Stimulated activated CD4-positive, alpha-beta T cell treated with anti-CD3 and anti-CD28 coated beads, TNF-alpha, amount 100 ng/mL, for 1 hour (primary cell): ENCODE results near the gene FAM114A2.

ENCODE experiments used
- DNase-seq, 3 donors: peaks; one replicate each; pipeline ENCODE4 v3.0.0-alpha.2; 2020; ENCODE audit warnings: low read depth in 3 of 3, low spot score in 1 of 3

FAM114A2 gene

DNA sequence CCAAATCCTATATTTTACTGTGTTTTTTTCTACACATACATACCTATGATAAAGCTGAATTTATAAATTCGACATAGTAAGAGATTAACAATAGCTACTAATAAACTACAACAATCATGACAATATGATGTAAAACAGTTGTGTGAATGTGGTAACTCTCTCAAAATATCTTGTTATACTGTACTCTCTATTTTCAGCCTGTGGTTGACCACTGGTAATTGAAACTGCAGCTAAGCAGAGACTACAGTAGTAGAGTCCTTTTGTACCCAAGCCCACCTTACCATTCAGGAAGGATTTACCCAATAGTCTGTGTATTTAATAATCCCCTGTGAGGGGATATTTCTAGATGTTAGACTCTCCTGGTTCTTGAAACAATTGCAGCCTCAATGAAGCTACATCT is 86.7 kb downstream of the FAM114A2 start:
- no peak for DNase-seq

DNA sequence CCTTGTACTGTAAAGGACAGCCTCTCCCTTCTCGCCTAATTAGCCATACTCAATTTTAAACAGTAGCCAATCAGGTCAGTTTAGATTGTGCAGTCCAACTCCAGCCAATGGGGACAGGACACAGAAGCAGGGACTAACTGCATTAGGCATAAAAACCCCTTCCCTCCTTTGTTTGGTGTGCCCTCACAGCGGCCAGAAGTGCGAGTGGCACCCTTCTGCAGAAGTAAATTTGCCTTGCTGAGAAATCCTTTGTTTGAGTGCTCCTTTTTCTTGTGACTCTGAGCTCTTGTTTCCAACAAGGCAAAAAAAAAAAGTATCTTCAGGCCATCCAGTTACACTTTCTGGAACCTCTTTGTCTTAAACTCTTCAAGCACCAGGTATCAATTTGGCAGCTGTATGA is 97.4 kb downstream of the FAM114A2 start:
- no peak for DNase-seq
